ENCODE data around the gene IGFBP2.

- TF ChIP-seq EZH2phosphoT487 (IDR thresholded peaks at IDR 0.05; ENCODE audit: insufficient read depth, low read depth) = no peak
- no peak for TF ChIP-seq EZH2 (IDR thresholded peaks at IDR 0.05; ENCODE audit: insufficient read depth, poor library complexity, severe bottlenecking)
These were observed 48.5 kb downstream of the IGFBP2 start for GRCh38 chr2:216681683-216682082.
